ENCODE measurements around the gene SERPINA5.

GRCh38 chr14:94617366-94617941, 36.2 kb downstream of the SERPINA5 start:
- TF ChIP-seq ATF2 (CRISPR knock-in tag; IDR thresholded peaks at IDR 0.05; ENCODE audit: borderline replicate concordance, low read depth) (no peak), CTCF (IDR thresholded peaks at IDR 0.05) (no peak), CDX4 (CRISPR knock-in tag; IDR thresholded peaks at IDR 0.05; ENCODE audit: borderline replicate concordance) (no peak), NR2C2 (CRISPR knock-in tag; IDR thresholded peaks at IDR 0.05) (no peak), STAT6 (CRISPR knock-in tag; conservative IDR thresholded peaks at IDR 0.05; ENCODE audit: low read depth) (no peak), ZNF263 (CRISPR knock-in tag; IDR thresholded peaks at IDR 0.05; ENCODE audit: low read depth) (no peak), ETV6 (CRISPR knock-in tag; IDR thresholded peaks at IDR 0.05) (no peak), TCF7 (CRISPR knock-in tag; IDR thresholded peaks at IDR 0.05; ENCODE audit: low read depth) (no peak), TP53 (CRISPR knock-in tag; IDR thresholded peaks at IDR 0.05) (no peak)

All from WTC11 (cell line).